GM18951 (cell line): Measurements from ENCODE around the gene KRTAP12-3.

ENCODE experiments used
- POLR2A ChIP-seq: IDR thresholded peaks from 4 replicates; pipeline ENCODE4 v1.6.1; 2011; ENCODE audit warnings: mild to moderate bottlenecking; ENCODE audit not compliant: insufficient read length, insufficient read depth; ENCODE audit errors: extremely low read depth
- in situ Hi-C: fragments of 300-500 bp; cut with MboI; formaldehyde crosslinking; loops from one replicate; pipeline ENCODE4 v1.12.0; 2022; ENCODE audit warnings: low sequenced_read_pairs, mixed read lengths, inconsistent platforms; ENCODE audit not compliant: unreplicated experiment

Gene KRTAP12-3

GRCh38 chr21:44700101-44701022 lies 42.6 kb downstream of the KRTAP12-3 start:
- in situ Hi-C loops, result no loop called here
- TF ChIP-seq POLR2A, result no peak

GRCh38 chr21:44701023-44701400 lies 43.3 kb downstream of the KRTAP12-3 start:
- no peak for TF ChIP-seq POLR2A
- in situ Hi-C loops, result no loop called here

DNA sequence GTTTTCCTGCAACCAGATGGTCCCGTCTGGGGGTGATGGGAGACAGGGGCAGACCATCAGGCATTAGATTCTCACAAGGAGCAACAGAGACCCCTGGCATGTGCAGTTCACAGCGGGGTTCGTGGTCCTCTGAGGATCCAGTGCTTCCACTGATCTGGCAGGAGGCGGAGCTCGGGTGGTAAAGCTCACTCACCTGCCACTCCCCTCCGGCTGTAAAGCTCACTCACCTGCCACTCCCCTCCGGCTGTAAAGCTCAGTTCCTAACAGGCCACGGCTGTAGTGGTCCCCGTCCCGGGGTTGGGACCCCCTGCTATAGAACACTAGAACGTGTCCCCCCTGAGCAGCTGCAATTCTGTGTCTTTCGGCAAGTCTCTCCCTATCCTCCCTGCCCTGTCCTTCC lies 43.8 kb downstream of the KRTAP12-3 start:
- TF ChIP-seq POLR2A, result no peak
- in situ Hi-C loops, result no loop called here

GRCh38 chr21:44702111-44702972 lies 44.6 kb downstream of the KRTAP12-3 start:
- TF ChIP-seq POLR2A, result no peak
- in situ Hi-C loops, result no loop called here

GRCh38 chr21:44702973-44703730 lies 45.4 kb downstream of the KRTAP12-3 start:
- in situ Hi-C loops, result no loop called here
- TF ChIP-seq POLR2A, result no peak

- in situ Hi-C loops, result no loop called here
- TF ChIP-seq POLR2A, result no peak
Observed at GRCh38 chr21:44703731-44704635, 46.3 kb downstream of the KRTAP12-3 start.

DNA sequence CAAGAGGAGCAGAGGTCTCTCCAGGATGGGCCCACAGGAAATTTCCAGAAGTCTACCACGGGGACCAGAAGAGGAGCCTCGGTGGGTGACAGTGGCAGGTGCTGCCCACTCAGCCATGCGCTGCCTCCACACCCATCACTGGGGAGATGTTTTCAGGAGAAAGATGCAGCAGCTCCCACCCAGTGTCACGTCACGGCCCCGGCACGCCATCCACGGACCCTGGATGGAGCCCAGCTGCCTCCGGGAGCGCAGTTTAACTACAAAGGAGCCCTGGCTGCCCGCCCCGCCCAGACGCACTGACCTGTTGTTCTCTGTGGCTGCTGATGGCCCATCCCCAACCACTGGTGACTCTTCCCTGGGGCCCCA lies 46.9 kb downstream of the KRTAP12-3 start:
- no peak for TF ChIP-seq POLR2A
- in situ Hi-C loops, result no loop called here

DNA sequence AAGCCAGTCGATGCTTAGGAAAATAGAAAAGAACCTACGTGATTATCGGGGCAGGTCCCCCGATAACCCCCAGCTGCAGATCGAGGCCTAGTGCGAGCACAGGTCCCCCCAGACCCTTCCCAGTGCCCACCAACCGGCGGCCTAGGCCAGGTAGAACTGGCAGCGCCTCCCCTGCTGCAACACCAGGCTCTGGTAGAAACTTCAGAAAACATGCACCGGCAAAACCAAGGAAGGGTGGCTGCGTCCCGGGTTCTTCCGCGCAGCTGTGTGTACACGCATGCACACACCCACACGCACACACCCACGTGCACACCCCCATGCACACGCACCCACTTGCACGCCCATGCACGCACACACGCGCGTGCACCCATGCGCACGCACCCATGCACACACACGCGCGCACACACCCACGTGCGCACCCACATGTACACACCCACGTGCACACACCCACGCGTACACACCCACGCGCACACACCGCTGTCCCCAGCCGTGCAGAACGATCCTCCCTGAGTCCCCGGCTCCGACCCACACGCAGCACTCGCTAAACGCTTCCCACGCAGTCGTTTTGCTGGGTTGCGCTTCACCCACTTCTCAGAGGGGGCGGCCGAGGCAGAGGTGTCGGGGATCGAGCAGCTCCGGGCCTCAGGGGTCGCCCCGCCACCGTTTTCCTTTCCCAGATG lies 48.4 kb downstream of the KRTAP12-3 start:
- TF ChIP-seq POLR2A, result no peak

DNA sequence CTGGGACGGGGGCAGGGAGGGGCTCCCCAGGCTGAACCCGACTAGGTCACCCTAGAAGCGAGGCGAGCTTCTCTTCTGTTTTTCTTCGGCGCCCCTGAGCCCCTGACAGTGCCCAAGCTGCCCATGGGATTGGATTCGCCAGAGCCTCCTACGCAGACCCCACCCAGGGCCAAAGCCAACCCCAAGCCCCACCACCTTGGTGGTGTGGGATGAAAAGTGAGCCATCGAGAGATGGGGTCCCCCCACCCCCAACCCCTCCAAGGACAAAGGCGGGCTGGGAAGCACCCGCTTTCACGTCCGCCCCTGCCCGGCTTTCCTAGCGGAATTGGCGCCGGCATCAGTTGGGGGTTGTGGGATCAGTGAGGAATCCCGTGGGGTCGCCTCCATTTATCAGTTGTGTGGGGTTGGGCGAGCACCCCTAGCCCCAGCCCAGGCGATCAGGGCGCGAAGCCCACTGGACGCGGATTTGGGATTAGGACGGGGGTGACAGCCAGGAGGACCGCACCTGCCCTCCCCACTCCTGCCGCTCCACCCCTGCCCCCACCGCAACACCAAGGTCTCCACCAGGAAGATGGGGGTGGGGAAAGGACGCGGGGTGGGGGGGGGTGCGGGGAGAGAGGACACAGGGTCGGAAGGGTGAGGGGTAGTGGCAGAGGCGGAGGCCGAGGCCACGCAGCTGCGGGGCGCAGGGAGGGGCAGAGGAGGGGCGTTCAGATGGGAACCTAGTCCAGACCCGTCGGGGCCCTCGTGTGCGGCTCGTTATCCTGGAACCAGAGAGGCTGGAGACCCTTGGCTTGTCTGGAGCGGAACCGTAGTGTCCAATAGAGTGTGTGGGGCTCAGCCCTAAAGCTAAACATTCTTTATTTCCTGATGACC lies 49.2 kb downstream of the KRTAP12-3 start:
- TF ChIP-seq POLR2A, result no peak
- in situ Hi-C loops, result no loop called here

More for the DNA sequence above, 48.4 kb downstream of the KRTAP12-3 start:
- in situ Hi-C loops, result no loop called here
